GM21576 (cell line): Measurements from ENCODE around the gene TCN1.
"Not testable (repeated sequence)": the region's sequence is repeated elsewhere in the genome, so short reads cannot be mapped to it uniquely, and the experiment has no call there.

Source experiments
- ATAC-seq: cut with Tn5 transposase; IDR thresholded peaks from one replicate; pipeline ENCODE4 v1.9.1; 2021; ENCODE audit warnings: mild to moderate bottlenecking, moderate library complexity; ENCODE audit not compliant: unreplicated experiment

Gene TCN1

DNA sequence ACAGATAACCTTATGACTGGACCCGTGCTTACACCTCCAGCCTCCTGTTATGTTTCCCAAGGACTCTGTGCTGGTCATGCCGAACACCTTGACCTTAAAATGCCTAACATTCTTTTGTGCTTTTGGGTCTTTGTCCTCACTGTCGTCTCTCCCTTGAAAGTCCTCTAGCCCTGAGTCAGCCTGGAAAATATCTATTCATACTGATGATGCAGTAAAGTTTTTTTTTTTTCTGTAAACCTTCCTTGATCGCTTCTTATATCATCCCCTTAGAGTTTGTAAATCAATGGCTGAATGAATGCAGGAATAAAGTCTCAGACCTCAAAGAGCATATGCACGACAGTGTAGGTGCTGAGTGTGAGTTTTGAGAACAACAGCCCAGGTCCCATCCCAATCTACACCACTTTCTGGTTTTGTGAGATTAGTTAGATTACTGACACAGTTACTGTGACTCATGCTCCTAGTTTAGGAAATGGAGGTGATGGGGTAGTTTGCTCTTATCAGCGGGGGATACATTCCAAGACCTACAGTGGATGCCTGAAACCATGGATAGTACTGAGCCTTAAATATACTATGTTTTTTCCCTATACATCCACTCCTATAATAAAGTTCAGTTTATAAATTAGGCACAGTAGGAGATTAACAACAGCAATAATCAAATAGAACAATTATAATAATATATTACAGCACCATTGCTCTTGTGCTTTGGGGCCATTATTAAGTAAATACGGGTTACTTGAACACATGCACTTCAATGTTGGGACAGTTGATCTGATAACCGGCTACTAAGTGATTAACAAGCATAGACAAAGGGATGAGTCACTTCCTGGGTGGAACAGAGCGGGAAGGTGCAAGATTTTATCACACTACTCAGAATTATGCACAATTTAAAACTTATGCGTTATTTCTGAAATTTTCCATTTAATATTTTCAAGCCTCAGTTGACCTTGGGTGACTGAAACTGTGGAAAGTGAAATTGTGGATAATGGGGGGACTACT, 8.6 kb downstream of the TCN1 start:
- ATAC-seq: no peak

DNA sequence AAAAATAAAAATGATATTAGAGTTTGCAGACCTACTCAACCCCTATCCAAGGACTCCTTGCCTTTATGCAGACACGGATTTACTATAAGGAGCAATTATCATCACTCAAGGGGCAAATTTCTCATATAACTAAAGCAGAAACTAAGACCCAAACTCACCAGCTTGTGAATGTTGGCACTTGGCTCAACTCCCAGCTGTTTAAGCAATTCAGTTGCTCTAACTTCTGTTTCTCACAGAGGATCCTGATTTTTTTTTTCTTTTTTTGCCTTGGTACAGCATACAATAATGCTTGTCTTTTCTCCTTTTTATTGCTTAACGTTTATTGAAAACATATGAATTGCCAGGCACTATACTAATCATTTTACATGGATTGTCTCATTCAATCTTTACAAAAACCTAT, 11.4 kb downstream of the TCN1 start:
- ATAC-seq: no peak

DNA sequence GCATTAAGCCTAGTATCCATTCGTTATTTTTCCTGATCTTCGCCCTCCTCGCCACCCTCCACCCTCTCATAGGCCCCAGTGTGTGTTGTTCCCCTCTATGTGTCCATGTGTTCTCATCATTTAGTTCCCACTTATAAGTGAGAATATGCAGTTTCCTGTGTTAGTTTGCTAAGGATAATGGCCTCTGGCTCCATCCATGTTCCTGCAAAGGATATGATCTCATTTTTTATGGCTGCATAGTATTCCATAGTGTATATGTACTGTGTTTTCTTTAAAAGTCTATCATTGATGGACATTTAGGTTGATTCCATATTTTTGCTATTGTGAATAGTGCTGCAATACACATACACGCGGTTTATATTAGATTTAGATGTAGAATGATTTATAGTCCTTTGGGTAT, 14.9 kb downstream of the TCN1 start:
- not testable (repeated sequence) for ATAC-seq

DNA sequence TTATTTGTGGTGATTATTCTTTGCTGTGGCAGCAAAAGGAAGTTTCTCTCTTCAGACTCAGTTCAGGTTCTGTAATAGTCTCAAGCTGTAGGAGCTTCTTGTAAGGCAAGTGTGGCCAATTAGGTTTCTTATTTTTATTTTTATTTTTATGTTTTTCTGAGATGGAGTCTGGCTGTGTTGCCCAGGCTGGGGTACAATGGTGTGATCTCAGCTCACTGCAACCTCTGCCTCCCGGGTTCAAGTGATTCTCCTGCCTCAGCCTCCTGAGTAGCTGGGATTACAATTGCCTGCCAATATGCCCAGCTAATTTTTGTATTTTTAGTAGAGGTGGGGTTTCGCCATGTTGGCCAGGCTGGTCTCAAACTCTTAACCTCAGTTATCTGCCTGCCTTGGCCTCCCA, 16.7 kb downstream of the TCN1 start:
- ATAC-seq: not testable (repeated sequence)

DNA sequence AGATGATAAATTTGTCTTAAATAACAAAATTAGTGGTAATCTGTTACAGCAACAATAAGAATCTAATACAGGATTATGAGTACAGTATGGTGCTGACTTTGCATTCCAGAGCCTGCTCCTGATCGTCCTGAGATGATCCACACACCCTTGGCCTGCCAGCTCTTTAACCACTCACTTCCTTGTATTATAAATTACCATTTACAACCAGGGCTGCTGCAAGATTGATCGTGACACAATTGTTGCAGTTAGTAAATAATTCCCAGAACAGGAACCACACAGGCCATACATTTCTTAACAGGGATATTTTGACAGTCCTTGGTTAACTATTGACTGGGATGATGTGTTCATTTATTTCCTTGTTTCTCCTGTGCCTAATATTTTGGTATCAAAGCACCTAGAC, 17.2 kb downstream of the TCN1 start:
- no peak for ATAC-seq

DNA sequence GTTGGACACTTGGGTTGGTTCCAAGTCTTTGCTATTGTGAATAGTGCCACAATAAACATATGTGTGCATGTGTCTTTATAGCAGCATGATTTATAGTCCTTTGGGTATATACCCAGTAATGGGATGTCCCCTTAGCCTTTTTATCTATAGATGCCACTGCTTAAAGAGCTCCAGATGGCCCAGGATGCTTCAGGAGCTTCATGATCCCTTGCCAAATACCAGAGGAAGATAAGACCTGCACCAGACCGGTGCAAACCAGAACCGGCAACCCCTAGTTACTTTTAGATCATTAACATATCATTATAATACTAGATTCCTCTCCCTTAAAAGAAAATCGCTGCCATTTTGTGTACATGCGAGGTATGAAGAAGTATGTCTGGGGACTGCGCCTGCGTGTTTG, 17.8 kb downstream of the TCN1 start:
- not testable (repeated sequence) for ATAC-seq

DNA sequence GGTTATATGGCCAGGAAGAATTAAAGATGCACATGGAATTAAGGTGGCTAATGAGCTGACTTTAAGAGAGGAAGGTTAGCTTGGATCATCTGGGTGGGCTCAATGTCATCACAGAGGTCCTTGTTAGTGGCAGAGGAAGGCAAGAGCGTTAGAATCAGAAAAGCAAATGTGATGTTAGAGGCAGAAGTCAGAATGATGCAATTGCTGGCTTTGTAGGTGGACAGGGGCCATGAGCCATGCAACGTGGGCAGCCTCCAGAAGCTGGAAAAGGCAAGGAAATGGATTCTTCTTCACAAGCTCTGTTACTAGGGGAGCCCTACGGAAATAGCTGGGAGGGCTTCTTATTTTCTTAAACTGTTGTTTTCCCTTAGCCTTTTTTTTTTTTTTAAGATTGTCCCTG, 18.7 kb downstream of the TCN1 start:
- ATAC-seq: no peak

DNA sequence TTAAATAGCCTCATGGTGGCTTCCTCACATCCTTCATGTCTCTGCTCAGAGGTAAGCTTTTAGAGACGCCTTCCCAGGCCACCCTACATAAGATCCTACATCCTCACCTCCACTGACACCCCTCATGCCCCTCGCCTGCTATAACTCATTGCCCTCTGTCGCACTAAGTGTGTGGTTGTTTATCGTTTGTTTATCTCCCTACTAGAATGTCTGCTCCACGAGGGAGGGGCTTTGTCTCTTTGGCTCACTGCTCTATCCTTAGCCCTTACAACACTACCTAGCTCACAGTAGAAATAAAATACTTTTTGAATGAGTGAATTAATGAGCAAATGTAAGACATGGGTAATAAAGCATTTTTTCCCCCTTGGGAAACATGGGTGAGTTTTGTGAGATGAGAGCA, 19.7 kb downstream of the TCN1 start:
- no peak for ATAC-seq

DNA sequence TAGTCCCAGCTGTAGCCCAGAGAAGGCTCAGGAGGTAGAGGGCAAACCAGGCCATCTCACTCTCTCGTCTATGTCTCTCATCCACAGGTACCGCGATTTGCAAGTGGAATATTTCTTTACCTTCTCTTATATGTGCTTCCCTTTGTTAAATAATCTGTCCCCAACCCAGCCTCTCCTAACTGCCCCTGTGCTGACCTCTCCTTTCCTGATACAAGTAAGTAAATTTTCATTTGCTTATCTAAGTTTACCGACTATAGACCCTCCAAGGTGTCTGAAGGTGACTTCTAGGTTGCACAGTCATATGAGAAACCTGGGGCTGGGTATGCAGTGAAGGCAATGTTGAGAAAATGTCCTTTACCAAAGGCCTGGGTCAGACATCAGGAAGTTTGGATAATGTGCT, 20.9 kb downstream of the TCN1 start, which contains the start of gene CBLIF:
CBLIF (minus strand) TSS at position 101 of the 400 bp plus-strand sequence; CDS start at position 55, 46 bp downstream.
- ATAC-seq: no peak

DNA sequence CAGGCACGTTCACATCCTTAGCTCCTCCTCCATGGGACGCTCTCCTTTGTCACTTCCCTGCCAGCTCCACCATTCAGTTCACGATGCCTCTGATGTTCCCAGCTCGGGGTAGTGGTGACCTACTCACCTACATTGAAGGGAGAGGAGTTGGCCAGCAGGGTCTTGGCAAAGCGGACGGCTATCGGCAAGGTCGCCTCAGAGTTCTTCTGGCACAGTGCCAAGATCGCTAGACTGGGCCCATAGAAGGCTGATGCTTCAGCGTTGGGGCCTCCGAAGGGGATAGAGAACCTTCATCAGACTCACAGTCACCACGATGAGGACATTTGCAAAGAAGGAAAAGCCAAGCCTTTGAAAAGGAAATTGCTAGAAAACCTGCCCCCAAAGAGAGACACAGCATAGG, 24.0 kb downstream of the TCN1 start:
- no peak for ATAC-seq

DNA sequence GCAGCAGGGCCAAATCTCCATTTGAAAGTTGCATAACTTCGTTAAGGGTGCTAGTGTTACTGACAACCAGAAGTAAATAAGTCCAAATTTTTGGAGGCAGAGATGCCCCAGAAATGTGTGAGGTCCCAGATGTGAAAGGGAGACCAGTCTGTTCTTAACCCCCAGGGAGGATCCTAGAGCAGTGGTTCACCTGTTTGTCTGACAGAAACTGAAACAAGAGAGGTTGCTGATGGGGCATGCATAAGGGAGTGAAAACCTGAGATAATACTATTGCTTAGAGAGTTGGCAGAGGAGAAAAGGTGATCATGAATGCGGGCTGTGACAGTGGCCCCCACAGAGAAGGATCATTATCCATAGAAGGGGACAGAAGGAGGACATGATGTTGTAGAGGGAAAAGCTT, 24.8 kb downstream of the TCN1 start:
- ATAC-seq: no peak

DNA sequence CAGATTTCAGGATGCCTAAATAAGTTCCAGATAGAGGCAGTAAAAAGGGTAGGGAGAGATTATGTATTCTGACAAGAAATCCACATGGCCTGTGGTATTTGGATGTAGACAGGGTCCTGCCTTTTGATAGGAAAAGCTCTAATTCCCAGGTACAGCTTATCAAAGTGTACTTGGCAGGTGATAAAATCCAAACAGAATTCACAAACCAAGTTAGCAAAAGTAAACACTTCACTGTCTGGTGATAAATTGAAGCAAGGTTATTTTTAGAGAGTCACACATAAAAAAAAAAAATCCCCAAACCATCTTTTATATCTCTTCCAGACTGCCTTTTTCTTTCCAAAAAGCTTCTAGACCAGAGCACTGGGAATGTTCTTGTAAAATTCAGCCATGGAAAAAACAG, 26.7 kb downstream of the TCN1 start:
- ATAC-seq: no peak

DNA sequence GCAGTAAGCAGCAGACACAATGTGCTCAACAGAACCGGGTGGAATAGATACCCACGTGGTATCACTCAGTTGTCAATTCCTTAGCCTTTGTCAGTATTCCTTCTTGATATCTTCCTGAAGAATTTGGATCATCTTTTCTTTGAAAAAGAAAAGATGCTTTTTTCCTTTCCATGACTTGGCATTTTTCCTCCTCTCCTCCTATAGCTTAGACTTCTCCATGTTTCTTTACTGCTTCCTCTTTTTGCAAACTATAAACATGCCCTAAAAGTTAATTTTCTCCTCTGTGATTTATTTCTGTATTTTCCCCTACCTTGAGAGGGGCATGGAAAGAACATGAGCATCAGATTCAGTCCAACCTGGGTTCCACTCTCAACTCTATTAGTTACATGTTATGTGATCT, 32.7 kb downstream of the TCN1 start:
- no peak for ATAC-seq

DNA sequence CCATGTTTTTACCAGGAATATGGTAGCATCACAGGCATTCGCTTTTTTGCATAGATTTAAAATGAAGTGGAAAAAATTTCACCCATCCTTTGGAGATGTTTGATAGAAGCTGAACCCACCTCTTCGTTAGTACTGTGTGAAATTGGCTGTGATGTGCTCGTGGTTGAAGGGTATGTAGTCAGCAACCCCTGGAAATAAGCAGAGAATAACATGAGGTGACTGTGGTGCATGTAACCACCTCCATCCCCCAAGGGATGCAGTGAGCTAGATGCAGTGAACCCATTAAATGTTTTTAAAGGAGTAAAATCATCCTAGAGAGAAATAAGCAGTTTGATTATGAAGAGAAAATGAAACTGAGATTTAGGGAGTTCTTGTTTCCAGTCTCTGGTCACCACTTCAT, 36.9 kb downstream of the TCN1 start:
- no peak for ATAC-seq

DNA sequence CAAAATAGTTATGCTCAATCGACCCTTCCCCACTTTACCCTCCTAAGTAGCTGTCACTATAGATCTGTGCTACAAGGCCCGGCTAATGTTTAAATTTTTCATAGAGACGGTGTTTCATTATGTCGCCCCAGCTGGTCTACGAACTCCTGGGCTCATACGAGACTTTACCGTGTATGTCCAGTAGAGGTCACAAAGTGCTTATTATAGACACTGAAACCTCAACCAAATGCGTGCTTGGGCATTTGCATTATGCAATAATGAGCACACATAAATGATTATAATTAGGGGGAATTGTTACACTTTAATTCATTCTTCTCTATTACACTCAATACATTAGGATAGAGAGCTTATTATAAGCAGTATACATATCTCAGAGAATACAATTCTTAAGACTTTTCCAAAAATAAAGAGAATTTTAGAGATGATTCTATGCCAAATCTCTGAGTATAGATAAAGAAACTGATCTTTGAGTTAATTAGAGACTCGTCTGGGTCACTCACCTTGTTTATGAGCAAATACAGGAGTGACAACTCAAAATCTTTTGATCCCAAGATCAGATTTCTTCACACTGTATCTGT, 43.2 kb downstream of the TCN1 start:
- peak; percentile 91 for ATAC-seq

DNA sequence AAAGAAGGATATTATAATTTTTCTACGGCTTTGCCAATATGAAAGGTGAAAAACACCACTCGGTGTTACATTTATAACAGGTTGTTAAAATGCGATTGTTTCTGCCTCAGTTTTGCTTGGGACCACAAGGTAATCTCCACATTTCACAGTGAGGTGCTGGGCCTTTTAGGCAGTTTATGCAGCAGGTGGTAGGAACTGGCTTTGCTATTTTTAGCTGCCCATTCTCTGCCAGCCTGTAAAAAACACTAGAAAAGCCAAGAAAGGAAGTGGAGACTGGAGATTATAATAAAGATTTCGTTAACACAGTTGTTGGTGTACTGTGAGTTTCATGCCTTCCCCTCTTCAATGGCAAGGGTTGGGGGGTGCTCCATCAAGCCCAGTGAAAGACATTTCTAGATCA, 47.7 kb downstream of the TCN1 start:
- no peak for ATAC-seq

DNA sequence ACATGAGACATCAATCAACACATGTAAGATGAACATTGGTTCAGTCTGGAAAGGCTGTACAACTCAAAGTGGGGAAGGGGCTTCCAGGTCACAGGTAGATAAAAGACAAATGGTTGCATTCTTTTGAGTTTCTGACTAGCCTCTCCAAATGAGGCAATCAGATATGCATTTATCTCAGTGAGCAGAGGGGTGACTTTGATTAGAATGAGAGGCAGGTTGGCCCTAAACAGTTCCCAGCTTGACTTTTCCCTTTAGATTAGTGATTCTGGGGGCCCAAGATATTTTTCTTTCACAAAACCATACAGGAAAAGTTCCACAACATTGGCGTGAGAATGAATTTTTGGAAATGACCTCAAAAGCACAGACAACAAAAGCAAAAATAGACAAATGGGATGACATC, 49.9 kb downstream of the TCN1 start:
- ATAC-seq: not testable (repeated sequence)

DNA sequence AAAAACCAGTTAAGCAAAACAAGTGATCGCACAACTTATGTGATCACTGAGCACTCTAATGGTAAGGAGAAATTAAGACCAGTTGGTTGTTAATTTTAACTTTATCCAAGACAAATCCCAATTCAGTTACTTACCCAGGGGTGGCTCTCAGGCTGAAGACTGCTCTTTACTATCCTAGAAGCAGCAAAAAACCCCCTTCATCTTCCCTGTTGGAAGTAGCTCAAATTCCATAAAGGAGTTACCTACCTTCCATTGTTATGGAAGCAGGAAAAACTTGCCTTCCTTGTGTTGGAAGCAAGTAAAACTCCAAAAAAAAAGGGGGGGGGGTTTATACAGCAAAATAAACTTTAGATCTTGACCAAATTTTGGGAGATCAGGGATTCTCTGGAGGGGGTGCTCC, 50.5 kb downstream of the TCN1 start:
- no peak for ATAC-seq

DNA sequence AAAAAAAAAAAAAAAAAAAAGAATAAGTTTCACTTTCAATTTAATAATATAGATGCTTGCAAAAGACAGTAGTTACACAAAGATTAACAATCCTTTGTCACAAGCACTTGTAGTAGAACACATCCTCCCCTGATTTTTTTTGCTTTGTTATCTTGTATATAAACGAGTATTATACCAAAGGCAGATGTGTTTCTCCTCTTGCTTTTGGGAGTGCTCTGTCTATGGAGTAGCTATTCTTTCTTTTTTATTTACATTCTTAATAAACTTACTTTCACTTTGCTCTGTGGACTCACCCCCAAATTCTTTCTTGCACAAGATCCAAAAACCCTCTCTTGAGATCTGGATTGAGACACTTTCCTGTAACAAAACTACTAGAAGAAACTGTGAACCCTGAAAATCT, 52.3 kb downstream of the TCN1 start:
- no peak for ATAC-seq

DNA sequence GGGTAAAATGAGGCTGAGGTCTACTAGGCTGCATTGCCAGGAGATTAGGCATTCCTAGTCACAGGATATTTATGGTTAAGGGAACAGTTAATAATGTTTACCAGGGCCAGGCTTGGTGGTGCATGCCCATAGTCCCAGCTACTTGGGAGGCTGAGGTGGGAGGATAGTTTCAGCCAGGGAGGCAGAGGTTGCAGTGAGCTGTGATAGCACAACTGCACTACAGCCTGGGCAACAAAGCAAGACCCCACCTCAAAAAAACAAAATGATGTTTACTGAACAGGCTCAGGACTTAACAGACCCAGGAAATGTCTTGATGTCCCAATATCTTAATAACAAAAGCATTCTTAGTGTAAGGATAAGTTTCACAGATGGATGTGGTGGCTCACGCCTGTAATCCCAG, 52.9 kb downstream of the TCN1 start:
- ATAC-seq: no peak

DNA sequence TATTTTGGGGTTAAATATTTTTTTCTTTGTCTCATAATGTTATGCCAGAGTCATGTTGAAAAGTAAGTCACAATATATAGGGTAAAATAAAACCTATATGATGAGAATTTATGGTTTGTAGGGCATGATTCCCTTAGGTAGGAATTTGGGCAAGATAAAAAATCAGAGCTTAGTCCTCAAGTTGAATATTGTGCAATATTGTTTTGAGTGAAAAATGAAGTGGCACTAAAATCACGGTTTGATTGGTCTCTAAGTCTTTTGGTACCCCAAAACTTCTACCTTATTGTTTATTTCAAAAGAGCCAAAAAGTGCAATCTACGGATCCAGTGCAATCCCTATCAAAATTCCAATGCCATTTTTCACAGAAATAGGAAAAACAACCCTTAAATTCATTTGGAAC, 54.1 kb downstream of the TCN1 start:
- ATAC-seq: no peak

DNA sequence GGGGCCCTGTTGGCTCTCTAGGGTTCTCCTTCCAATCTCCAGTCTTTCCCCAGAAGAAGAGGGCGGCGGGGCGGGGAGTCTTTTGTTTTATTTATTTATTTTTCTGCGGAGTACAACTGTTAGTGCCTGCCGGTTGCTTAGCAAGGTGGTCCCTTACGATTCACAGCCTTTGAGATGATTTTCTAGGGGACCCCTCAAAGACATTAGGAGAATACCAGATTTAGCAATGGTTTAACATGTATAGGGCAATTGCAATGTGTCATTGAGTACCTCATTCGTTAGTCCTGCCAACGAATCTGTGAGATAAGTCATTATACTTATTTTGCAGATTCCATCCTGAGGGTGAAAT, 55.4 kb downstream of the TCN1 start:
- peak; percentile 1 for ATAC-seq
